GM20431 (cell line): ENCODE measurements around the gene CERS4.
"Not testable (repeated sequence)": the region's sequence is repeated elsewhere in the genome, so short reads cannot be mapped to it uniquely, and the experiment has no call there.

Source experiments
- in situ Hi-C: fragments of 300-500 bp; cut with MseI, MboI; formaldehyde crosslinking; loops from one replicate; pipeline ENCODE4 v1.15.0; 2020; ENCODE audit warnings: low sequenced_read_pairs; ENCODE audit not compliant: unreplicated experiment

The CERS4 gene

DNA sequence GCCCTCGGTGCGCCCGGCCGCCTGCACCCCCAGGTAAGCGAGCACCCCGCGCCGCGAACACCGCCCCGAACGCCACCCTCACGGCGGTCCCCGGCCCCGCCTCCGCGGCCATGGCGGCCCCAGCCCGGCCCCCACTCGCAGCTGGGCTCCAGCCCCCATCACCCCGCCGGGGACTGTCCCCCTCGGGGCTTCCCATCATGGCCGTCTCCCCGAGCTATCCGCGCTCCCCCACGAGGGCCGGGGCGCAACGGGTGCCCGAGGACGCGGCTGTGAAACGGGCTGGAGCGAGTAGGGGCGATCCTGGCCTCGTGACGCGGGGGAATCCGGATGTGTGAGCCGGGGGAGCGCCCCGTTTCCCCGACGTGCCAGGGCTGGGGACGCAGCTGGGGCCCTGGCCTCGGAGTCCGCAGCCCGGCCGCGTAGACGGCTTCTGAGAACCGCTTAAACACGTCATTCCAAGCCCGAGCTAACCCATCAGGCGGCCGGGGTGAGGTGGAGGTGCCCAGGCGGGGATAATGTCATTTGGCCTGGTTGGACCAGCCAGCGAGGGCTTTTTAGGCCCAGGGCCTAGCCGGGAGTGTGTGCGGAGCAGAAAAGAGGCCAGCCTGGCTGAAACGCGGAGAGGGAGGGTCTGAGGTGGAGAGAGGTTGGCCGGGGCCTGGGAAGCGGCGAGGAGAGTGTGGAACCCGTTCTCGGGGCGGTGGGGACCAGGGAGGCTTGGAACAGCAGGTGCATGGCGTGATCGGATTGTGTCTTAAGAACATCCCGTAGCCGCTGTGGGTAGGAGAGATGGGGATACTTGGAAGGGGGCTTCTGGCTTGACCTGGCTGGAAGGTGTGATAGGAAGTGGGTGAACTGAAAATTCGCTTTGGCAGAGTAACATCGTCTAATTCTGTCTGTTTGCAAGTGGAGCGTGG, 550 bp downstream of the CERS4 start:
- in situ Hi-C loops, result no loop called here

GRCh38 chr19:8210421-8211101, 1.4 kb downstream of the CERS4 start:
- in situ Hi-C loops, result no loop called here

DNA sequence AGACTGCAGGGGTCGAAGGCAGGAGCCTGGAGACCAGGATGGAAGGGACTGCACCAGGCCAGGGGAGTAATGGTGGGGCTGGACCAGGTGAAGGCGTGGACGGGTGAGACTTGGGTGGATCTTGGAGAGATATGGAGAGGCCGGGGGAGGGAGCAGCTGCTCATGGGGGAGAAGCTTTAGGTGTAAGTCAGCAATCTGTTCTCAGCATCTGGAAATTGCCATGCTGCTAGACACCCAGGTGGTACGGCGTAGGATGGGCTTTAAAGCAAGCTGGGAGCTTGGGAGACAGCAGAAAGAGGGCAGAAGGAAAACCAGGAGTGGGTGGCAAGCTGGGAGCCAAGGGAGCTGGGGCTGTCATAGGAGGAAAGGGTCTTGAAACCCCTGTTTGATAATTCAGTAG, 3.0 kb downstream of the CERS4 start:
- in situ Hi-C loops, result no loop called here

DNA sequence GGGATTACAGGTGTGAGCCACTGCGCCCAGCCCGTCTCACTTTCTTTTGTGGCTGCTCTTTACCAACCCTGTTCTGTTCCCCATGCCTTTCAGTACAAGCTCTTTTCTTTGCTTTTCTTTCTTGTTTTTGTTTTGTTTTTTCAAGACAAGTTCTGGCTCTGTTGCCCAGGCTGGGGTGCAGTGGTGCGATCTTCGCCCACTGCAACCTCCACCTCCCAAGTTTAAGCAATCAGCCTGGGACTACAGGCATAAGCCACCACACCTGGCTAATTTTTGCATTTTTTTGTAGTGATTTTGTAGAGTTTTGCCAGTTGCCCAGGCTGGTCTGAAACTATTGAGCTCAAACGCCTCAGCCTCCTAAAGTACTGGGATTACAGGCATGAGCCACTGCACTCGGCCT, 3.7 kb downstream of the CERS4 start:
- in situ Hi-C loops, result no loop called here

GRCh38 chr19:8213827-8214672, 4.9 kb downstream of the CERS4 start:
- in situ Hi-C loops, result no loop called here

DNA sequence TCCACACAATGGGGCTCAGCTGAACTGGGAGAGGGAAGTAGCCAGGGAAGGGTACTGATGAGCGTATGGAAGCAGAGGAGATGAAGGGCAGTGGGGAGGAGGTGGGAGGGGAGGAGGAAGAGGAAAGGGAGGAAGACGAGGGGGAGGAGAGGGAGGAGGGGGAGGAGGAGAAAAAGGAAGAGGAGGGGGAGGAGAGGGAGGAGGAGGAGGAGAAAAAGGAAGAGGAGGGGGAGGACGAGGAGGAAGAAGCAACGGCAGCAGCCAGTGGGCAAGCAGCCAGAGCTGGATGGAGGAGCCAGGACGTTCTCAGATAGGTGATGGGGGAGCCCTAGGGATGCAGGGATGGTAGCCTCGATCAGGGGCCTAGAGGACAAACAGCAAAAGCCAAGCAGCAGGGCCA, 5.6 kb downstream of the CERS4 start:
- in situ Hi-C loops, result no loop called here

DNA sequence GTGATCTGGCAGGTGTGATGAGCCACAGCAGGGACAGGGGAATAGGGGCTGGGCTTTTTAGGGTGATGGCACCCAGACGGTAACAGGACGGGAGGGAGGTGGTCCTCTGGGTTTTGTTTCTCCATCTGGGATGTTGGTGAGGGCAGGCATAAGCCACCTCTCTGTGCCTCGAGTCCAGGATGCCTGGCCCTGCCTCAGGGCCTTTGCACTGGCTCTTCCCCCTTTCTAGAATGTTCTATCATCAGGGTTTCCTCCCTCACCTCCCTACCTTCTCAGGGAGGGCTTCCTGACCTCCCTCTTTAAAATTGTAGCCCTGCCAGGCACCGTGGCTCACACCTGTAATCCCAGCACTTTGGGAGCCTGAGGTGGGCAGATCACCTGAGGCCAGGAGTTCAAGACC, 6.6 kb downstream of the CERS4 start:
- in situ Hi-C loops, result no loop called here

DNA sequence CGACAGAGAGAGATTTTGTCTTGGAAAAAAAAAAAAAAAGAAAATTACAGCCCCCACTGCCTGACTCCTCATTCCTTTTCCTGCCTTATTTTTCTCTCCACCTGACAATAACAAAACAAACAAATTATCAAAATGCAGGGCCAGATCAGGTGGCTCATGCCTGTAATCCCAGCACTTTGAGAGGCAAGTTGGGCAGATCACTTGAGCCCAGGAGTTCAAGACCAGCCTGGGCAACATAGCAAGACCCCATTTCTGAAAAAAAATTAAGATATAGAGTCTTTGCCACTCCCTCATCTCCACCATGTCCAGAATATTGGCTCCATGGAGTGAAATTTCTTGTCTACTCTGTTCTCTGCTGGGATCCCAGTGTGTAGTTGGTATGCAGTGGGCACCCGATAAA, 7.2 kb downstream of the CERS4 start:
- in situ Hi-C loops, result no loop called here

- in situ Hi-C loops, result not testable (repeated sequence)
Measured at GRCh38 chr19:8218127-8218526, 9.0 kb downstream of the CERS4 start.

DNA sequence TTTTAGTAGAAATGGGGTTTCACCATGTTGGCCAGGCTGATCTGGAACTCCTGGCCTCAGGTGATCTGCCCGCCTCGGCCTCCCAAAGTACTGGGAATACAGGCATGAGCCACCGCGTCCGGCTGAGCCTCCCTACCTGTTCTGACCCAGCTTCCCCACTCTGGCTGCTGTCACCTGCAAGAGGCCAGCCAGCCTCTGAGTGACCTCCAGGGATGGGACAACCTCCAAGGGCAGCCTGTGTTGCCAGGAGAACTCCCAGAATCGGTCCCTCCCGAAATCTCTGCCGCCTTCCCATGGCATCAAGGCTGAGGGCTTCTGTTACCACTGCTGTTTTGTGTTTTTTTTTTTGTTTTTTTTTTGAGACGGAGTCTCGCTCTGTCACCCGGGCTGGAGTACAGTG, 11.3 kb downstream of the CERS4 start:
- in situ Hi-C loops, result no loop called here

DNA sequence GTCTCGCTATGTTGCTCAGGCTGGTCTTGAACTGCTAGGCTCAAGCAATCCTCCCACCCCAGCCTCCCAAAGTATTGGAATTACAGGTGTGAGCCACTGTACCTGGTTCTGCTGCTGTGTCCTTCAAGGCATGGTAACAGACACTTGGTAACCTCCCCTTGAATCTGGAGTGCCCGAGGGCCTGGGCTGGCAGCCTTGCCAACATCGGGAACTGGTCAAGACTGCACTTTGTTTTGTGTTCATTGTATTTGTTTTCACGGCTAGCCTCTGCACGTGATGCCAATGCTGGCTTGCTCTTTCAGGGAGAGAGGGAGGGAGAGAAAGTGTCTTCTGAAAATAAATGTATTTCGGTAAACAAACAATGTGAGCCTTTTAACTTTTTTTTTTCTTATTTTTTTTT, 12.0 kb downstream of the CERS4 start:
- in situ Hi-C loops, result no loop called here

GRCh38 chr19:8223442-8223841, 14.3 kb downstream of the CERS4 start:
- in situ Hi-C loops, result not testable (repeated sequence)

- in situ Hi-C loops, result no loop called here
Measured at GRCh38 chr19:8224394-8225145, 15.4 kb downstream of the CERS4 start.

GRCh38 chr19:8231073-8231604, 22.0 kb downstream of the CERS4 start:
- in situ Hi-C loops, result no loop called here

DNA sequence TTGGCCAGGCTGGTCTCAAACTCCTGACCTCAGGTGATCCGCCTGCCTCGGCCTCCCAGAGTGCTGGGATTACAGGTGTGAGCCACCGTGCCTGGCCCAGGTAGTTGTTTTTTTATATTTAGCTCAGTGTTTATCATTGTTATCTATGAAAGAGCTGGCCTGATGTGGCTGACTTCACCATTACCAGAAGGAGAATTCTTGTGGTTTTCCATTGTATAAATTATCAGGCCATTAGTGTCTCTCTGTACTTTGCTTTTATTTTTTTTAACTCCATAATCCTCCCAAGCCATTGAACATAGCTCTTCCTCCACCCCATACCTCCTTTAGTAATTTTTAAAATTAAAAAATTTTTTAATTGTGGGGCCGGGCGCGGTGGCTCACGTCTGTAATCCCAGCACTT, 24.2 kb downstream of the CERS4 start:
- in situ Hi-C loops, result no loop called here

DNA sequence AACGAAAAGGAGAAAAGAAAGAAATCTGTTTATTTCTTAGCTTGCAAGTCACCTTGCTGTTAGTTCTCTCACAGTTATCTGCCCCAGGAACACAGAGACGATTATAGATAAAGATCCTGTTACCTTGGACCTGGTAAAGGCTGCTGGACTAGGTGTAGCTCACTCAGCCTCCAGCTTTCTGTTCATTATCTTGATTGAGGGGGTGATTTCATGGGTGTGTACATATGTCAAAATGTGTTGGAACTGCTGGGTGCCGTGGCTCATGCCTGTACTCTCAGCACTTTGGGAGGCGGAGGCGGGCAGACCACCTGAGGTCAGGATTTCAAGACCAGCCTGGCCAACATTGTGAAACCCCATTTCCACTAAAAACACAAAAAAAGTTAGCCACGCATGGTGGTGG, 27.9 kb downstream of the CERS4 start:
- in situ Hi-C loops, result no loop called here

GRCh38 chr19:8238251-8238650, 29.1 kb downstream of the CERS4 start:
- in situ Hi-C loops, result no loop called here

- in situ Hi-C loops, result no loop called here
Measured at GRCh38 chr19:8239528-8240273, 30.5 kb downstream of the CERS4 start.
